Measurements from ENCODE around the gene TMEM243. TPM values are rescaled to one million over a fixed set of nuclear protein-coding genes. Genes with fewer than 3 reads are reported as not detected.

TMEM243 gene
- total and polyA plus RNA-seq, 2 of the 4 experiments (the other 2 are of a cell fraction), result 28.7 to 31.1 TPM

GRCh38 chr7:87178320-87178719 lies 41.2 kb downstream of the TMEM243 start:
- no peak overlapping the region for H2AK9ac ChIP-seq (replicated peaks; ENCODE audit: low read depth, low read length, poor library complexity)
- H2AFZ ChIP-seq (replicated peaks; ENCODE audit: low read length, poor library complexity), result no peak overlapping the region
- intact Hi-C loops (cut with micrococcal nuclease), result loop anchor here (2.0 kb wide), 1 partner anchor 14 kb away; no protein-coding TSS in a partner anchor
- no peak overlapping the region for H3K23ac ChIP-seq (ENCODE audit: low read depth, low read length)
- H3K4me2 ChIP-seq (ENCODE audit: low read depth, low read length), result no peak overlapping the region
- no peak overlapping the region for H2BK15ac ChIP-seq (ENCODE audit: low read depth, low read length)
- H2BK20ac ChIP-seq (ENCODE audit: low read depth, low read length), result no peak overlapping the region
- H3K18ac ChIP-seq (ENCODE audit: low read depth, low read length), result no peak overlapping the region
- TF ChIP-seq BHLHE40 (IDR thresholded peaks at IDR 0.05; ENCODE audit: low read depth, low read length) (no peak), USF2 (IDR thresholded peaks at IDR 0.05; ENCODE audit: low read depth, low read length) (no peak), FOS (IDR thresholded peaks at IDR 0.05; ENCODE audit: low read depth, low read length) (no peak), CEBPB (IDR thresholded peaks at IDR 0.05; ENCODE audit: low read depth, low read length) (no peak), RFX5 (IDR thresholded peaks at IDR 0.05; ENCODE audit: low read depth, low read length) (no peak), POLR2A (IDR thresholded peaks at IDR 0.05; ENCODE audit: low read depth, low read length) (no peak), ELK1 (IDR thresholded peaks at IDR 0.05; ENCODE audit: borderline replicate concordance, low read depth, low read length) (no peak), SMC3 (IDR thresholded peaks at IDR 0.05; ENCODE audit: low read depth, low read length) (no peak), RAD21 (IDR thresholded peaks at IDR 0.05; ENCODE audit: low read length) (no peak), NFE2L2 (IDR thresholded peaks at IDR 0.05; ENCODE audit: low read depth, low read length) (no peak), CHD1 (IDR thresholded peaks at IDR 0.05; ENCODE audit: low read depth, low read length) (no peak), RCOR1 (IDR thresholded peaks at IDR 0.05; ENCODE audit: insufficient replicate concordance, low read length) (no peak), MAZ (IDR thresholded peaks at IDR 0.05; ENCODE audit: borderline replicate concordance, low read depth, low read length) (no peak), MXI1 (IDR thresholded peaks at IDR 0.05; ENCODE audit: borderline replicate concordance, low read depth, low read length) (no peak), MAFK (IDR thresholded peaks at IDR 0.05; ENCODE audit: low read depth, low read length) (no peak)
- TF ChIP-seq, protein P1, sequence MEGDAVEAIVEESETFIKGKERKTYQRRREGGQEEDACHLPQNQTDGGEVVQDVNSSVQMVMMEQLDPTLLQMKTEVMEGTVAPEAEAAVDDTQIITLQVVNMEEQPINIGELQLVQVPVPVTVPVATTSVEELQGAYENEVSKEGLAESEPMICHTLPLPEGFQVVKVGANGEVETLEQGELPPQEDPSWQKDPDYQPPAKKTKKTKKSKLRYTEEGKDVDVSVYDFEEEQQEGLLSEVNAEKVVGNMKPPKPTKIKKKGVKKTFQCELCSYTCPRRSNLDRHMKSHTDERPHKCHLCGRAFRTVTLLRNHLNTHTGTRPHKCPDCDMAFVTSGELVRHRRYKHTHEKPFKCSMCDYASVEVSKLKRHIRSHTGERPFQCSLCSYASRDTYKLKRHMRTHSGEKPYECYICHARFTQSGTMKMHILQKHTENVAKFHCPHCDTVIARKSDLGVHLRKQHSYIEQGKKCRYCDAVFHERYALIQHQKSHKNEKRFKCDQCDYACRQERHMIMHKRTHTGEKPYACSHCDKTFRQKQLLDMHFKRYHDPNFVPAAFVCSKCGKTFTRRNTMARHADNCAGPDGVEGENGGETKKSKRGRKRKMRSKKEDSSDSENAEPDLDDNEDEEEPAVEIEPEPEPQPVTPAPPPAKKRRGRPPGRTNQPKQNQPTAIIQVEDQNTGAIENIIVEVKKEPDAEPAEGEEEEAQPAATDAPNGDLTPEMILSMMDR (conservative IDR thresholded peaks at IDR 0.05; ENCODE audit: low read depth, low read length), result no peak
- no TSS peak for BruUV-seq (replicated peaks)
- no peaks in the 10 kb centered on the region for H3K9me3 ChIP-seq (ENCODE audit: control insufficient read depth, insufficient read depth, low read length)
- H4K8ac ChIP-seq (ENCODE audit: low read depth in 2 of 2, low read length in 2 of 2), result no peak overlapping the region
- no peaks in the 10 kb centered on the region for H3K27me3 ChIP-seq (ENCODE audit: control insufficient read depth, insufficient read depth, low read length)
- H3K56ac ChIP-seq (ENCODE audit: extremely low read depth, insufficient read depth, low read length), result no peak overlapping the region
- H3K27ac ChIP-seq (ENCODE audit: insufficient read depth, low read length), result no peak overlapping the region
- H2BK120ac ChIP-seq (ENCODE audit: low read depth, low read length), result no peak overlapping the region
- H3K9ac ChIP-seq (ENCODE audit: low read depth, low read length), result no peak overlapping the region
- no peak for DNase-seq
- dilution Hi-C loops (cut with HindIII; ENCODE audit: low sequenced_read_pairs, unreplicated experiment), result no loop called here
- no peak overlapping the region for H3K14ac ChIP-seq (replicated peaks; ENCODE audit: low read depth, low read length)
- in situ Hi-C loops (cut with MboI; ENCODE audit: low sequenced_read_pairs), result no loop called here
- ChIA-PET POLR2A (ENCODE audit: unreplicated experiment) (no interaction called here), CTCF (no interaction called here)
- H4K5ac ChIP-seq (ENCODE audit: low read depth, low read length), result no peak overlapping the region
- no peak overlapping the region for H4K91ac ChIP-seq (ENCODE audit: insufficient read depth, low read depth, low read length)
- H3K79me1 ChIP-seq (ENCODE audit: low read depth in 1 of 2, low read length in 2 of 2), result peaks cover 7 to 9% of the 10 kb centered on the region in 2 experiments
- H2BK5ac ChIP-seq (ENCODE audit: low read depth, low read length, poor library complexity, severe bottlenecking), result no peak overlapping the region
- H3K36me3 ChIP-seq (ENCODE audit: control insufficient read depth, insufficient read depth, low read length), result peaks cover 33% of the 10 kb centered on the region
- WGBS, 2 experiments (ENCODE audit: extremely low coverage in 2 of 2, insufficient read length in 1 of 2), result no CpG with 5 or more reads among the region's 4 CpGs
- no peak overlapping the region for H2AK5ac ChIP-seq (ENCODE audit: low read depth, low read length)
- ATAC-seq (ENCODE audit: low read depth), result no peak
- H3K9me1 ChIP-seq (ENCODE audit: insufficient read depth, low read length), result no peaks in the 10 kb centered on the region; the same call in 1 of the 2 replicates
- no peaks in the 10 kb centered on the region for H3K4me1 ChIP-seq (ENCODE audit: control insufficient read depth, insufficient read depth, low read length)
- no peak overlapping the region for H3K4me3 ChIP-seq (ENCODE audit: insufficient read depth, low read depth, low read length)
- no peak overlapping the region for H3K4ac ChIP-seq (ENCODE audit: low read depth, low read length)
- H4K20me1 ChIP-seq (ENCODE audit: insufficient read depth, low read length), result no peaks in the 10 kb centered on the region; the same call in 1 of the 2 replicates

Measured in IMR-90 (cell line).